ENCODE results near the gene NAP1L1.

DNA sequence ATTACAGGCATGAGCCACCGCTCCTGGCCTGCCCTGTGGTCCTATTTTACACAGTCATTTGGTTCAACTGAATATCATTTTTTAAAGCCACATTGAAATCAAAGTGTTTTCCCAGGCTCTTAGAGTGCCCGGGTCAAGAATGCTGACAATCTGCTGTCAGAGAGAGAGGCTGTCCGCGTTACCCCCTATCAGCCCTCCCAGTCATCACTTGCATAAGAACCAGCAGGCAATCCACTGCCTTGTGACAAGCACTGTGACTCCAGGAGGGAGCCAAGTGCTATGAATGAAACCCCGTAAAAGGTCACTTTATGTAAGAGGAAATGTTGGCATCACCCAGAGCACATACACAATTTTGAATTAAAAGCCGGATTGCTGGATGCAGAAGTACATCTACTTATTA lies 66.4 kb downstream of the NAP1L1 start:
- TF ChIP-seq POLR2AphosphoS5 (IDR thresholded peaks at IDR 0.05; ENCODE audit: borderline replicate concordance, low read depth, low read length): no peak
- no peak for TF ChIP-seq EZH2 (IDR thresholded peaks at IDR 0.05)
- TF ChIP-seq FOXP2 (optimal IDR thresholded peaks at IDR 0.05; ENCODE audit: control extremely low read depth, extremely low read length, insufficient read depth): no peak
